DMS53 (cell line): ENCODE results near the gene FRY.

Source experiments
- DNase-seq: peaks from one replicate; lab custom pipeline; 2025; lab: John Stamatoyannopoulos, UW

Gene FRY

GRCh38 chr13:32309312-32310133 is 277.9 kb downstream of the FRY start:
- DNase-seq: no peak

GRCh38 chr13:32310134-32310706 is 278.6 kb downstream of the FRY start:
- DNase-seq: peak; percentile 77

GRCh38 chr13:32311188-32311897 is 279.8 kb downstream of the FRY start:
- DNase-seq: no peak

- DNase-seq: peak; percentile 87
Measured at GRCh38 chr13:32314271-32315237, 283.0 kb downstream of the FRY start.

GRCh38 chr13:32315238-32316027 is 283.9 kb downstream of the FRY start, which contains the start of the genes BRCA2 and ZAR1L:
Gene BRCA2 (plus strand): TSS chr13:32315508. CDS start chr13:32316461, 953 bp downstream.
Gene ZAR1L (minus strand): TSS chr13:32315363. CDS start chr13:32311925, 3,438 bp downstream.
- peak; percentile 97 for DNase-seq

- no peak for DNase-seq
Measured at GRCh38 chr13:32316028-32316339, 284.4 kb downstream of the FRY start.

GRCh38 chr13:32316501-32316900 is 284.9 kb downstream of the FRY start:
- no peak for DNase-seq

- DNase-seq: no peak
Measured at GRCh38 chr13:32317716-32318465, 286.3 kb downstream of the FRY start.

- peak; percentile 65 for DNase-seq
Measured at GRCh38 chr13:32320528-32320927, 289.0 kb downstream of the FRY start.

GRCh38 chr13:32323912-32324311 is 292.3 kb downstream of the FRY start:
- DNase-seq: no peak

GRCh38 chr13:32330441-32330840 is 298.9 kb downstream of the FRY start:
- DNase-seq: no peak

- DNase-seq: no peak
Measured at GRCh38 chr13:32334671-32335070, 303.1 kb downstream of the FRY start.

GRCh38 chr13:32340914-32341313 is 309.3 kb downstream of the FRY start:
- DNase-seq: no peak

GRCh38 chr13:32347651-32348050 is 316.1 kb downstream of the FRY start:
- DNase-seq: no peak
